Measurements from ENCODE around the gene TPTE2. TPM values are rescaled to one million over a fixed set of nuclear protein-coding genes. Genes with fewer than 3 reads are reported as not detected.
A peak's percentile ranks its signal among the peaks of the same experiment; 100 is the strongest.
"Not testable (repeated sequence)": the region's sequence is repeated elsewhere in the genome, so short reads cannot be mapped to it uniquely, and the experiment has no call there.

Gene TPTE2
- not detected for total RNA-seq

GRCh38 chr13:19561127-19561582 lies at the start of gene TPTE2:
TSS of gene TPTE2 (minus strand) at chr13:19561532. CDS start at chr13:19503234, 58,298 bp downstream.
- H3K27ac ChIP-seq; H3K4me3 ChIP-seq; H3K36me3 ChIP-seq; H3K27me3 ChIP-seq; H3K9me3 ChIP-seq; DNase-seq (ENCODE audit: low spot score); H3K4me1 ChIP-seq: not testable (repeated sequence)

GRCh38 chr13:19607523-19608078 lies 46.3 kb upstream of the TPTE2 start:
- Histone ChIP-seq H3K36me3 (no peaks in the 10 kb centered on the region), H3K4me1 (peaks cover 0 to 3% of the 10 kb centered on the region in 2 donors), H3K27me3 (no peaks in the 10 kb centered on the region), H3K4me3 (no peak overlapping the region), H3K9me3 (no peaks in the 10 kb centered on the region), H3K27ac (no peak overlapping the region)
- DNase-seq (ENCODE audit: low spot score): peak; percentile 26
- no peak for TF ChIP-seq CTCF (IDR thresholded peaks at IDR 0.05)

- H3K4me1 ChIP-seq: peaks cover 0 to 8% of the 10 kb centered on the region in 2 donors
- no peaks in the 10 kb centered on the region for H3K27me3 ChIP-seq
- no peak for TF ChIP-seq CTCF (IDR thresholded peaks at IDR 0.05)
- DNase-seq (ENCODE audit: low spot score): no peak
- no peak overlapping the region for H3K4me3 ChIP-seq
- H3K36me3 ChIP-seq: no peaks in the 10 kb centered on the region
- no peaks in the 10 kb centered on the region for H3K9me3 ChIP-seq
- H3K27ac ChIP-seq: no peak overlapping the region
Observed at GRCh38 chr13:19606737-19607136, 45.4 kb upstream of the TPTE2 start.

- no peak for DNase-seq (ENCODE audit: low spot score)
- H3K27me3 ChIP-seq: no peaks in the 10 kb centered on the region
- no peaks in the 10 kb centered on the region for H3K36me3 ChIP-seq
- H3K27ac ChIP-seq: no peak overlapping the region
- no peaks in the 10 kb centered on the region for H3K9me3 ChIP-seq
- TF ChIP-seq CTCF (IDR thresholded peaks at IDR 0.05): no peak
- H3K4me3 ChIP-seq: no peak overlapping the region
- H3K4me1 ChIP-seq: peaks cover 0 to 8% of the 10 kb centered on the region in 2 donors
Observed at GRCh38 chr13:19606152-19606551, 44.8 kb upstream of the TPTE2 start.

- Histone ChIP-seq H3K4me1 (peaks cover 0 to 8% of the 10 kb centered on the region in 2 donors), H3K36me3 (no peaks in the 10 kb centered on the region), H3K9me3 (no peaks in the 10 kb centered on the region), H3K27me3 (no peaks in the 10 kb centered on the region), H3K4me3 (no peak overlapping the region), H3K27ac (no peak overlapping the region)
- TF ChIP-seq CTCF (IDR thresholded peaks at IDR 0.05): no peak
- peak; percentile 11 for DNase-seq (ENCODE audit: low spot score)
Observed at GRCh38 chr13:19605161-19605955, 44.0 kb upstream of the TPTE2 start.

- Histone ChIP-seq H3K4me1 (peaks cover 0 to 8% of the 10 kb centered on the region in 2 donors), H3K4me3 (no peak overlapping the region), H3K36me3 (no peaks in the 10 kb centered on the region), H3K27me3 (no peaks in the 10 kb centered on the region), H3K9me3 (no peaks in the 10 kb centered on the region), H3K27ac (no peak overlapping the region)
- no peak for TF ChIP-seq CTCF (IDR thresholded peaks at IDR 0.05)
- DNase-seq (ENCODE audit: low spot score): no peak
Observed at GRCh38 chr13:19604306-19604705, 43.0 kb upstream of the TPTE2 start.

All from right atrium auricular region (tissue), 2 donors.